IMR-90 (cell line): Measurements from ENCODE around the gene CA9. TPM values are rescaled to one million over a fixed set of nuclear protein-coding genes. Genes with fewer than 3 reads are reported as not detected.

Experiments used
- ATAC-seq: fragments of 200-7000 bp; cut with Tn5 transposase; 2 replicates; pipeline ENCODE4 v1.9.1; 2020; ENCODE audit warnings: low read depth, mild to moderate bottlenecking, moderate library complexity
- BruUV-seq: library from RNA; stranded (reverse); fragments of 400-500 nt; replicated peaks from 2 replicates; lab custom pipeline; 2021; lab: Mats Ljungman, UMichigan
- CTCF ChIA-PET: fragments of 300-600 bp; formaldehyde crosslinking; extraction: SDS; loops from one replicate; lab custom pipeline; 2021; ENCODE audit warnings: antibody characterized with exemption; lab: Yijun Ruan, JAX
- POLR2A ChIA-PET: fragments of 300-600 bp; sonication (Branson Sonifier 250); formaldehyde crosslinking; loops from one replicate; lab custom pipeline; 2022; ENCODE audit warnings: antibody characterized with exemption; ENCODE audit not compliant: unreplicated experiment; lab: Charles Lee
- DNase-seq: peaks from one replicate; pipeline ENCODE4 v3.0.0; 2013
- H2AFZ ChIP-seq: replicated peaks from 2 replicates; pipeline ENCODE3; 2013; ENCODE audit warnings: low read length, mild to moderate bottlenecking; ENCODE audit not compliant: poor library complexity
- H2AK5ac ChIP-seq: 2 replicates; pipeline ENCODE4 v1.6.1; 2013; ENCODE audit warnings: low read depth, low read length, inconsistent platforms
- H2AK9ac ChIP-seq: replicated peaks from 2 replicates; pipeline ENCODE3; 2013; ENCODE audit warnings: mild to moderate bottlenecking, low read depth, low read length, moderate library complexity; ENCODE audit not compliant: poor library complexity
- H2BK120ac ChIP-seq: 2 replicates; pipeline ENCODE4 v1.6.1; 2013; ENCODE audit warnings: low read depth, low read length, inconsistent platforms
- H2BK15ac ChIP-seq: 3 replicates; pipeline ENCODE4 v1.6.1; 2013; ENCODE audit warnings: low read depth, low read length, inconsistent platforms
- H2BK20ac ChIP-seq: 2 replicates; pipeline ENCODE4 v1.6.1; 2013; ENCODE audit warnings: low read depth, mild to moderate bottlenecking, inconsistent platforms, low read length, moderate library complexity
- H2BK5ac ChIP-seq: 2 replicates; pipeline ENCODE4 v1.6.1; 2013; ENCODE audit warnings: mild to moderate bottlenecking, low read depth, low read length, inconsistent platforms; ENCODE audit not compliant: poor library complexity, severe bottlenecking
- H3K14ac ChIP-seq: replicated peaks from 2 replicates; pipeline ENCODE4 v1.6.1; 2013; ENCODE audit warnings: low read depth, low read length, inconsistent platforms
- H3K18ac ChIP-seq: 2 replicates; pipeline ENCODE4 v1.6.1; 2013; ENCODE audit warnings: low read depth, low read length, control low read depth
- H3K23ac ChIP-seq: 2 replicates; pipeline ENCODE4 v1.6.1; 2013; ENCODE audit warnings: low read depth, low read length, inconsistent platforms
- H3K27ac ChIP-seq: 2 replicates; pipeline ENCODE4 v1.5.1; 2013; ENCODE audit warnings: mild to moderate bottlenecking, control low read depth, low read length; ENCODE audit not compliant: insufficient read depth
- H3K27me3 ChIP-seq: 2 replicates; pipeline ENCODE4 v1.6.1; 2013; ENCODE audit warnings: low read length; ENCODE audit not compliant: control insufficient read depth, insufficient read depth
- H3K36me3 ChIP-seq: 2 replicates; pipeline ENCODE4 v1.6.1; 2013; ENCODE audit warnings: low read length, mixed read lengths; ENCODE audit not compliant: control insufficient read depth, insufficient read depth
- H3K4ac ChIP-seq: 2 replicates; pipeline ENCODE4 v1.6.1; 2013; ENCODE audit warnings: low read depth, low read length, inconsistent platforms
- H3K4me1 ChIP-seq: 2 replicates; pipeline ENCODE4 v1.6.1; 2013; ENCODE audit warnings: low read length, mixed read lengths; ENCODE audit not compliant: control insufficient read depth, insufficient read depth
- H3K4me2 ChIP-seq: 2 replicates; pipeline ENCODE4 v1.6.1; 2013; ENCODE audit warnings: low read depth, mild to moderate bottlenecking, control low read depth, low read length, moderate library complexity
- H3K4me3 ChIP-seq: 2 replicates; pipeline ENCODE4 v1.5.1; 2013; ENCODE audit warnings: low read depth, mild to moderate bottlenecking, control low read depth, low read length, moderate library complexity; ENCODE audit not compliant: insufficient read depth
- H3K56ac ChIP-seq: 2 replicates; pipeline ENCODE4 v1.6.1; 2013; ENCODE audit warnings: low read length, inconsistent platforms; ENCODE audit not compliant: insufficient read depth; ENCODE audit errors: extremely low read depth
- H3K79me1 ChIP-seq, 2 experiments: 2 replicates each; pipeline ENCODE4 v1.6.1; 2013; ENCODE audit warnings: low read length in 2 of 2, inconsistent platforms in 1 of 2, low read depth in 1 of 2
- H3K9ac ChIP-seq: 2 replicates; pipeline ENCODE4 v1.6.1; 2013; ENCODE audit warnings: low read depth, low read length, control low read depth
- H3K9me1 ChIP-seq: 2 replicates; pipeline ENCODE4 v1.6.1; 2013; ENCODE audit warnings: low read length, inconsistent platforms; ENCODE audit not compliant: insufficient read depth
- H3K9me3 ChIP-seq: 2 replicates; pipeline ENCODE4 v1.6.1; 2013; ENCODE audit warnings: low read length; ENCODE audit not compliant: control insufficient read depth, insufficient read depth
- H4K20me1 ChIP-seq: 2 replicates; pipeline ENCODE4 v1.6.1; 2013; ENCODE audit warnings: low read length, inconsistent platforms; ENCODE audit not compliant: insufficient read depth
- H4K5ac ChIP-seq: 2 replicates; pipeline ENCODE4 v1.6.1; 2013; ENCODE audit warnings: mild to moderate bottlenecking, low read depth, low read length, control low read depth
- H4K8ac ChIP-seq, 2 experiments: 2 replicates each; pipeline ENCODE4 v1.6.1; 2013; ENCODE audit warnings: low read depth in 2 of 2, low read length in 2 of 2, control low read depth in 1 of 2, inconsistent platforms in 1 of 2
- H4K91ac ChIP-seq: 2 replicates; pipeline ENCODE4 v1.6.1; 2013; ENCODE audit warnings: low read depth, low read length, inconsistent platforms; ENCODE audit not compliant: insufficient read depth
- BHLHE40 ChIP-seq: fragments of 150-350 bp; IDR thresholded peaks from 2 replicates; pipeline ENCODE4 v1.6.1; 2016; ENCODE audit warnings: mild to moderate bottlenecking, low read depth, low read length
- CHD1 ChIP-seq: IDR thresholded peaks from 2 replicates; pipeline ENCODE4 v1.6.1; 2012; ENCODE audit warnings: low read depth, low read length, improper control_type of control experiment
- FOS ChIP-seq: fragments of 150-350 bp; IDR thresholded peaks from 2 replicates; pipeline ENCODE4 v1.6.1; 2016; ENCODE audit warnings: low read depth, low read length
- MAFK ChIP-seq: IDR thresholded peaks from 2 replicates; pipeline ENCODE4 v1.6.1; 2012; ENCODE audit warnings: low read depth, low read length, improper control_type of control experiment
- MAZ ChIP-seq: IDR thresholded peaks from 2 replicates; pipeline ENCODE4 v1.6.1; 2012; ENCODE audit warnings: low read depth, mild to moderate bottlenecking, low read length, improper control_type of control experiment, moderate library complexity, borderline replicate concordance
- MXI1 ChIP-seq: IDR thresholded peaks from 2 replicates; pipeline ENCODE4 v1.6.1; 2012; ENCODE audit warnings: low read depth, mild to moderate bottlenecking, low read length, moderate library complexity, borderline replicate concordance
- NFE2L2 ChIP-seq: fragments of 150-350 bp; IDR thresholded peaks from 2 replicates; pipeline ENCODE4 v1.6.1; 2016; ENCODE audit warnings: low read depth, mild to moderate bottlenecking, low read length
- POLR2A ChIP-seq: IDR thresholded peaks from 2 replicates; pipeline ENCODE4 v1.6.1; 2012; ENCODE audit warnings: mild to moderate bottlenecking, low read depth, low read length
- RAD21 ChIP-seq: IDR thresholded peaks from 2 replicates; pipeline ENCODE4 v1.6.1; 2012; ENCODE audit warnings: low read length, improper control_type of control experiment
- SMC3 ChIP-seq: fragments of 150-350 bp; IDR thresholded peaks from 2 replicates; pipeline ENCODE4 v1.6.1; 2016; ENCODE audit warnings: low read depth, mild to moderate bottlenecking, antibody characterized with exemption, low read length, moderate library complexity
- WGBS, 2 experiments: methylation state at CpG; one replicate each; pipeline versions ENCODE4 v1.1.5 to v1.1.7; 2013; ENCODE audit warnings: missing lambda C conversion rate in 2 of 2; ENCODE audit not compliant: insufficient read length in 1 of 2; ENCODE audit errors: extremely low coverage in 2 of 2; 5-methylcytosine and 5-hydroxymethylcytosine counted together
- dilution Hi-C: fragments of 300-500 bp; cut with HindIII; formaldehyde crosslinking; loops from one replicate; pipeline ENCODE4 v1.14.3; 2018; ENCODE audit warnings: low sequenced_read_pairs; ENCODE audit not compliant: unreplicated experiment
- in situ Hi-C: fragments of 300-500 bp; cut with MboI; formaldehyde crosslinking; loops from 3 replicates; pipeline ENCODE4 v1.14.3; 2019; ENCODE audit warnings: low sequenced_read_pairs, inconsistent platforms, mixed read lengths
- intact Hi-C: fragments of 100-400 bp; cut with micrococcal nuclease; formaldehyde crosslinking; loops from 2 replicates; pipeline ENCODE4 v1.10.0; 2022
- polyA plus RNA-seq, 3 experiments: library from polyadenylated mRNA; depleted of rRNA; stranded (reverse); fragments of >200 nt; gene quantifications; 2 replicates each; pipeline ENCODE4 v1.2.3, GENCODE V29; 2012; ENCODE audit warnings: low replicate concordance in 1 of 3
- total RNA-seq: library from RNA; depleted of rRNA; stranded (reverse); fragments of >200 nt; gene quantifications from 2 replicates; pipeline ENCODE4 v1.2.3, GENCODE V29; 2012

CA9 gene
- total and polyA plus RNA-seq, 2 of the 4 experiments (the other 2 are of a cell fraction), result 0.54 to 3.9 TPM

- Histone ChIP-seq H3K56ac (no peak overlapping the region), H3K36me3 (peaks cover 90% of the 10 kb centered on the region), H3K9me3 (no peaks in the 10 kb centered on the region), H3K27me3 (no peaks in the 10 kb centered on the region), H2BK20ac (no peak overlapping the region), H4K91ac (no peak overlapping the region), H3K4ac (no peak overlapping the region), H4K5ac (no peak overlapping the region), H3K4me1 (no peaks in the 10 kb centered on the region), H2BK15ac (no peak overlapping the region), H3K18ac (no peak overlapping the region), H3K27ac (no peak overlapping the region), H2AK9ac (no peak overlapping the region), H3K23ac (no peak overlapping the region), H3K4me2 (no peak overlapping the region), H3K9ac (no peak overlapping the region), H3K14ac (no peak overlapping the region), H2AFZ (no peak overlapping the region), H4K8ac (no peak overlapping the region), H2BK5ac (no peak overlapping the region), H3K79me1 (peaks cover 55 to 76% of the 10 kb centered on the region in 2 experiments), H3K9me1 (peaks cover 7% of the 10 kb centered on the region), H2AK5ac (no peak overlapping the region), H4K20me1 (peaks cover 18% of the 10 kb centered on the region), H2BK120ac (no peak overlapping the region), H3K4me3 (no peak overlapping the region)
- no TSS peak for BruUV-seq
- in situ Hi-C loops, result no loop called here
- no peak for DNase-seq
- POLR2A ChIA-PET, result no interaction called here
- no peak for ATAC-seq
- WGBS, 2 experiments, result 93% methylated on average over 4 of the region's 4 CpGs; no CpG with 5 or more reads in 1 of the 2 experiments
- TF ChIP-seq MXI1 (no peak), BHLHE40 (no peak), MAFK (no peak), MAZ (no peak), SMC3 (no peak), FOS (no peak), RAD21 (no peak), CHD1 (no peak), NFE2L2 (no peak), POLR2A (no peak)
- CTCF ChIA-PET, result no interaction called here
- intact Hi-C loops, result no loop called here
- dilution Hi-C loops, result no loop called here
These were observed 34.4 kb downstream of the CA9 start for GRCh38 chr9:35708146-35708545.
